ENCODE measurements around the gene SPAG5.

SPAG5 gene

GRCh38 chr17:28538296-28538895 lies 60.4 kb downstream of the SPAG5 start:
- H3K4me1 ChIP-seq (ENCODE audit: control insufficient read depth in 1 of 2, insufficient read depth in 2 of 2, low read length in 2 of 2), result no peaks in the 10 kb centered on the region
- no peaks in the 10 kb centered on the region for H3K36me3 ChIP-seq (ENCODE audit: control insufficient read depth in 1 of 2, insufficient read depth in 2 of 2, low read length in 2 of 2)
- no peaks in the 10 kb centered on the region for H3K27me3 ChIP-seq (ENCODE audit: low read depth, low read length)
- no peak overlapping the region for H3K27ac ChIP-seq (ENCODE audit: low read length)
- H3K9me3 ChIP-seq (ENCODE audit: control insufficient read depth in 1 of 2, low read length in 2 of 2), result no peaks in the 10 kb centered on the region
- H3K4me3 ChIP-seq (ENCODE audit: low read depth in 1 of 2, low read length in 2 of 2), result no peak overlapping the region

- Histone ChIP-seq H3K27me3 (ENCODE audit: low read depth, low read length) (no peaks in the 10 kb centered on the region), H3K4me1 (ENCODE audit: control insufficient read depth in 1 of 2, insufficient read depth in 2 of 2, low read length in 2 of 2) (no peaks in the 10 kb centered on the region), H3K27ac (ENCODE audit: low read length) (no peak overlapping the region), H3K9me3 (ENCODE audit: control insufficient read depth in 1 of 2, low read length in 2 of 2) (no peaks in the 10 kb centered on the region), H3K36me3 (ENCODE audit: control insufficient read depth in 1 of 2, insufficient read depth in 2 of 2, low read length in 2 of 2) (no peaks in the 10 kb centered on the region), H3K4me3 (ENCODE audit: low read depth in 1 of 2, low read length in 2 of 2) (no peak overlapping the region)
These were observed 61.6 kb downstream of the SPAG5 start for GRCh38 chr17:28537219-28537610.

- Histone ChIP-seq H3K27ac (ENCODE audit: low read length) (no peak overlapping the region), H3K36me3 (ENCODE audit: control insufficient read depth in 1 of 2, insufficient read depth in 2 of 2, low read length in 2 of 2) (no peaks in the 10 kb centered on the region), H3K27me3 (ENCODE audit: low read depth, low read length) (no peaks in the 10 kb centered on the region), H3K4me3 (ENCODE audit: low read depth in 1 of 2, low read length in 2 of 2) (no peak overlapping the region), H3K4me1 (ENCODE audit: control insufficient read depth in 1 of 2, insufficient read depth in 2 of 2, low read length in 2 of 2) (no peaks in the 10 kb centered on the region), H3K9me3 (ENCODE audit: control insufficient read depth in 1 of 2, low read length in 2 of 2) (no peaks in the 10 kb centered on the region)
These were observed 62.1 kb downstream of the SPAG5 start for GRCh38 chr17:28536532-28537218.

- Histone ChIP-seq H3K4me1 (ENCODE audit: control insufficient read depth in 1 of 2, insufficient read depth in 2 of 2, low read length in 2 of 2) (no peaks in the 10 kb centered on the region), H3K27ac (ENCODE audit: low read length) (no peak overlapping the region), H3K36me3 (ENCODE audit: control insufficient read depth in 1 of 2, insufficient read depth in 2 of 2, low read length in 2 of 2) (no peaks in the 10 kb centered on the region), H3K9me3 (ENCODE audit: control insufficient read depth in 1 of 2, low read length in 2 of 2) (no peaks in the 10 kb centered on the region), H3K27me3 (ENCODE audit: low read depth, low read length) (no peaks in the 10 kb centered on the region), H3K4me3 (ENCODE audit: low read depth in 1 of 2, low read length in 2 of 2) (no peak overlapping the region)
These were observed 64.0 kb downstream of the SPAG5 start for GRCh38 chr17:28534740-28535375.

- Histone ChIP-seq H3K27ac (ENCODE audit: low read length) (no peak overlapping the region), H3K4me3 (ENCODE audit: low read depth in 1 of 2, low read length in 2 of 2) (no peak overlapping the region), H3K4me1 (ENCODE audit: control insufficient read depth in 1 of 2, insufficient read depth in 2 of 2, low read length in 2 of 2) (no peaks in the 10 kb centered on the region), H3K36me3 (ENCODE audit: control insufficient read depth in 1 of 2, insufficient read depth in 2 of 2, low read length in 2 of 2) (no peaks in the 10 kb centered on the region), H3K27me3 (ENCODE audit: low read depth, low read length) (no peaks in the 10 kb centered on the region), H3K9me3 (ENCODE audit: control insufficient read depth in 1 of 2, low read length in 2 of 2) (no peaks in the 10 kb centered on the region)
These were observed 65.6 kb downstream of the SPAG5 start for GRCh38 chr17:28533091-28533807.

- no peak overlapping the region for H3K27ac ChIP-seq (ENCODE audit: low read length)
- no peaks in the 10 kb centered on the region for H3K4me1 ChIP-seq (ENCODE audit: control insufficient read depth in 1 of 2, insufficient read depth in 2 of 2, low read length in 2 of 2)
These were observed 66.5 kb downstream of the SPAG5 start for GRCh38 chr17:28532050-28532960.

GRCh38 chr17:28530926-28531325 lies 67.9 kb downstream of the SPAG5 start:
- Histone ChIP-seq H3K27ac (ENCODE audit: low read length) (no peak overlapping the region), H3K4me1 (ENCODE audit: control insufficient read depth in 1 of 2, insufficient read depth in 2 of 2, low read length in 2 of 2) (no peaks in the 10 kb centered on the region), H3K9me3 (ENCODE audit: control insufficient read depth in 1 of 2, low read length in 2 of 2) (no peaks in the 10 kb centered on the region), H3K4me3 (ENCODE audit: low read depth in 1 of 2, low read length in 2 of 2) (no peak overlapping the region), H3K36me3 (ENCODE audit: control insufficient read depth in 1 of 2, insufficient read depth in 2 of 2, low read length in 2 of 2) (no peaks in the 10 kb centered on the region), H3K27me3 (ENCODE audit: low read depth, low read length) (no peaks in the 10 kb centered on the region)

More at GRCh38 chr17:28532050-28532960, 66.5 kb downstream of the SPAG5 start:
- Histone ChIP-seq H3K27me3 (ENCODE audit: low read depth, low read length) (no peaks in the 10 kb centered on the region), H3K36me3 (ENCODE audit: control insufficient read depth in 1 of 2, insufficient read depth in 2 of 2, low read length in 2 of 2) (no peaks in the 10 kb centered on the region), H3K9me3 (ENCODE audit: control insufficient read depth in 1 of 2, low read length in 2 of 2) (no peaks in the 10 kb centered on the region), H3K4me3 (ENCODE audit: low read depth in 1 of 2, low read length in 2 of 2) (no peak overlapping the region)

- no peak overlapping the region for H3K4me3 ChIP-seq (ENCODE audit: low read depth in 1 of 2, low read length in 2 of 2)
- peaks cover 0 to 2% of the 10 kb centered on the region in 2 donors for H3K4me1 ChIP-seq (ENCODE audit: control insufficient read depth in 1 of 2, insufficient read depth in 2 of 2, low read length in 2 of 2)
- H3K9me3 ChIP-seq (ENCODE audit: control insufficient read depth in 1 of 2, low read length in 2 of 2), result no peaks in the 10 kb centered on the region
- no peaks in the 10 kb centered on the region for H3K27me3 ChIP-seq (ENCODE audit: low read depth, low read length)
- H3K27ac ChIP-seq (ENCODE audit: low read length), result no peak overlapping the region
- no peaks in the 10 kb centered on the region for H3K36me3 ChIP-seq (ENCODE audit: control insufficient read depth in 1 of 2, insufficient read depth in 2 of 2, low read length in 2 of 2)
These were observed 68.6 kb downstream of the SPAG5 start for GRCh38 chr17:28530250-28530649.

- Histone ChIP-seq H3K4me3 (ENCODE audit: low read depth in 1 of 2, low read length in 2 of 2) (no peak overlapping the region), H3K4me1 (ENCODE audit: control insufficient read depth in 1 of 2, insufficient read depth in 2 of 2, low read length in 2 of 2) (peaks cover 0 to 6% of the 10 kb centered on the region in 2 donors), H3K36me3 (ENCODE audit: control insufficient read depth in 1 of 2, insufficient read depth in 2 of 2, low read length in 2 of 2) (no peaks in the 10 kb centered on the region), H3K9me3 (ENCODE audit: control insufficient read depth in 1 of 2, low read length in 2 of 2) (no peaks in the 10 kb centered on the region), H3K27me3 (ENCODE audit: low read depth, low read length) (no peaks in the 10 kb centered on the region), H3K27ac (ENCODE audit: low read length) (no peak overlapping the region)
These were observed 69.8 kb downstream of the SPAG5 start for GRCh38 chr17:28529013-28529400.

- no peak overlapping the region for H3K4me3 ChIP-seq (ENCODE audit: low read depth in 1 of 2, low read length in 2 of 2)
- no peaks in the 10 kb centered on the region for H3K36me3 ChIP-seq (ENCODE audit: control insufficient read depth in 1 of 2, insufficient read depth in 2 of 2, low read length in 2 of 2)
- H3K4me1 ChIP-seq (ENCODE audit: control insufficient read depth in 1 of 2, insufficient read depth in 2 of 2, low read length in 2 of 2), result peaks cover 0 to 6% of the 10 kb centered on the region in 2 donors
- no peaks in the 10 kb centered on the region for H3K27me3 ChIP-seq (ENCODE audit: low read depth, low read length)
- no peak overlapping the region for H3K27ac ChIP-seq (ENCODE audit: low read length)
- H3K9me3 ChIP-seq (ENCODE audit: control insufficient read depth in 1 of 2, low read length in 2 of 2), result no peaks in the 10 kb centered on the region
These were observed 70.4 kb downstream of the SPAG5 start for GRCh38 chr17:28528327-28529012.

All from muscle layer of duodenum (tissue), 2 donors.